Cardiac fibroblast (primary cell): ENCODE results near the gene LRP8.

Source experiments
- DNase-seq, 2 donors: peaks; one replicate each; pipeline versions ENCODE4 v3.0.0 to v3.0.0-alpha.2; 2010; ENCODE audit warnings: low read depth in 2 of 2
- H3K4me3 ChIP-seq, 2 donors: replicated peaks in 1 of 2; 1 replicate in 1 of 2; 2 replicates in 1 of 2; pipeline ENCODE4 v1.5.1; 2011; ENCODE audit warnings: low read depth in 2 of 2, low read length in 2 of 2, mild to moderate bottlenecking in 2 of 2, moderate library complexity in 1 of 2
- TF ChIP-seq, protein P1 (sequence below): IDR thresholded peaks from one replicate; pipeline ENCODE4 v1.5.1; 2011; ENCODE audit warnings: low read depth, mild to moderate bottlenecking, low read length, inconsistent platforms

LRP8 gene

DNA sequence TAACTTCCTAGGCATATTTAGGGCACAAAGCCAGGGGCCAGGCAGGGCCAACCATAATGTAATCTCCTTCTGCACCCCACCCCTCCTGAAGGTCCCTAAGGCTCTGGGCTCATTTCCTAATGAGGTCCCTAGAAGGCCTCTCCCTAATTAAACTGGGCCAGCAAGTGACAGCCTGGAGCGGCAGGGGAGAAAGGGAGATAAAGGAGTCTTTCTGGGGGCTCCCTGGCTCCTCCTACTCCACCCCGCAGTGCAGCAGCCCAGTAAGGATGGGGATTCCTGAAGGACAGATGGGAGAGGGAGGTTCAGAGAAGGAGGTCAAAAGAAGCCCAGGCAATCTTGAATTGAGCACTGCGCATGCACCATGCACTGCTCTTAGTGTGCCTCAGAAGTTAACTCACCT lies 12.8 kb downstream of the LRP8 start:
- no peak for DNase-seq
- TF ChIP-seq, protein P1, sequence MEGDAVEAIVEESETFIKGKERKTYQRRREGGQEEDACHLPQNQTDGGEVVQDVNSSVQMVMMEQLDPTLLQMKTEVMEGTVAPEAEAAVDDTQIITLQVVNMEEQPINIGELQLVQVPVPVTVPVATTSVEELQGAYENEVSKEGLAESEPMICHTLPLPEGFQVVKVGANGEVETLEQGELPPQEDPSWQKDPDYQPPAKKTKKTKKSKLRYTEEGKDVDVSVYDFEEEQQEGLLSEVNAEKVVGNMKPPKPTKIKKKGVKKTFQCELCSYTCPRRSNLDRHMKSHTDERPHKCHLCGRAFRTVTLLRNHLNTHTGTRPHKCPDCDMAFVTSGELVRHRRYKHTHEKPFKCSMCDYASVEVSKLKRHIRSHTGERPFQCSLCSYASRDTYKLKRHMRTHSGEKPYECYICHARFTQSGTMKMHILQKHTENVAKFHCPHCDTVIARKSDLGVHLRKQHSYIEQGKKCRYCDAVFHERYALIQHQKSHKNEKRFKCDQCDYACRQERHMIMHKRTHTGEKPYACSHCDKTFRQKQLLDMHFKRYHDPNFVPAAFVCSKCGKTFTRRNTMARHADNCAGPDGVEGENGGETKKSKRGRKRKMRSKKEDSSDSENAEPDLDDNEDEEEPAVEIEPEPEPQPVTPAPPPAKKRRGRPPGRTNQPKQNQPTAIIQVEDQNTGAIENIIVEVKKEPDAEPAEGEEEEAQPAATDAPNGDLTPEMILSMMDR, result no peak
- no peak overlapping the region for H3K4me3 ChIP-seq

DNA sequence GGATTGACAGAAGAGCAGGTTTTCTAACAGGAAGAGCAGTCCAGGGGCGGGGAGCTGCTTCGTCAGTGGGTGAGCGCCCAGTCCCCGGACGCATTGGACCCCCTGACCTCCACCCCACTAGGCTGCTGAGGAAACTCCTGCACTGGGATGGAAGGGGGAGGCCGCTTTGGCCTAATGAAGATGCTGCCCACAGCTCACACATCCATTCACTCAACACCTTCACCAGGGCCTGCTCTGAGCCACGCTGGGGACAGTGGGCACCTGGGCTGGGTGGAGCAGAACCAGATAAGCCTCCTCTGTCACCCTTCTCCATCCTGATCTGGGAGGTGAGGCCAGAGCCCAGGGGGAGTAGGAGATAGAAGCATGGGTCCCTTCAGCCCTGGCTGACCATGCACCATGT lies 13.3 kb downstream of the LRP8 start:
- H3K4me3 ChIP-seq, result no peak overlapping the region
- TF ChIP-seq, protein P1, result no peak
- no peak for DNase-seq

DNA sequence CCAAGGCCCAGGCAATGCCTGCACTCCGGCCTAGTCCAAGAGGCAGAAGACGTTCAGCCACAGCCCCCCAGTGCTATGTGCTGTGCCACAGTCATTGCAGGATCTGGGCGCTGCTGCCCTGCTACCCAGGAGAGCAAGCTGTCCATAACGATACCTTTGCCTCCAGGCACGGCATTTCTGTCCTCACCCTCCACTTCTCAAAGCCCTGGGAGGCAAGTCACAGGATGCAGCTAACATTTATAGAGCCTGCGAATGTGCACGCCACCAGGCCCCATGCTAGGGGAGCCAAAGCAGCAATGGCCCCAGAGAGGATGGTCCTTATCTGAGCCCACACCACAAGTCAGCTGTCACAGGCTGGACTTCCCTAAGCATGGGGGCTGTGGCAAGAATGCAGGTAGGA lies 13.8 kb downstream of the LRP8 start:
- H3K4me3 ChIP-seq, result no peak overlapping the region
- TF ChIP-seq, protein P1, result no peak
- no peak for DNase-seq

DNA sequence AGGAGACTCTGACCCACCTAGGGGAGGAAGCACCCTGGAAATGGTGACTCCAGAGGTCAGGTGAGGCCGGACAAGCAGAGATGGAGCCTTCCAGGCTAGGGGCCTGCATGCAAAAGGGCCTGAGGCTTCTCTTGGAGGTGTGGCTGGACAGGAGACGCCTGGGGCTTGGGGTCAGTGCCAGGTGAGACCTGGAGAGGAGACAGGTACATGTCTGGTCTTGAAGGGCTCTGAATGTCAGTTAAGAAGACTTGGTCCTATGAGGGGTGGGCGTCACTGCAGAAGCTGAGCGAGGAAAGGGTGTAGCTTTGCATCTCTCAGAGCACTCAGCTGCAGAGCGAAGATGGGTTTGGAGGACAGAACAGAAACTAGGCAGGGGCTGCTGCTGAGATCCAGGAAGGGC lies 14.3 kb downstream of the LRP8 start:
- DNase-seq, result no peak
- TF ChIP-seq, protein P1, result no peak
- no peak overlapping the region for H3K4me3 ChIP-seq

DNA sequence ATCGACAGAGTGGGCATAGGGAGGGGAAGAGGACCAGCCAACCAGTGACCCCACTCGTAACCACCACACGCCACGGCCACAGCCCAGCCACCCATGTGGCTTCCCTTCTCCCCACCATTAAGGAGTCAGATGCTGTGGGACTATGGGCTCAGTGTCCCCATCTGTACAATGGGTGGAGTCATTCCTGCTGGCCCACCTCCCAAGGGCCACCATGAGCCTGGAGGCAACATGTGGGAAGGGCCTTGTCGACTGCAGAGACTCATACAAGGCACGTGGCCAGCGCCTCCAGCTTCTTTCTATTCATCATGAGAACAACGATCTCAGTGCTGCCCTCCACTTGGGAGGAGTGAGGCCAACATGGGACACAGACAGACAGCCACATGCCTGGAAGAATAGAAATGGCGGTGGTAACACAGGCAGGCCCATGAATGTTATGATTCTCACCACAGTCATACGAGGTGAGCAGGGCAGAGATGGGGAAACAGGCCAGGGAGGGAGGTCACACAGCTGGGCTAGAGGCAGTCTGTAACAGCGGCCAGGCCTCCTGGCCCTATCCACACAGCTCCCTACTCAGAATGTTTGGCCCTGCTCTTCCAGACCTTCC lies 16.1 kb downstream of the LRP8 start:
- no peak for DNase-seq
- TF ChIP-seq, protein P1, result no peak
- H3K4me3 ChIP-seq, result no peak overlapping the region

DNA sequence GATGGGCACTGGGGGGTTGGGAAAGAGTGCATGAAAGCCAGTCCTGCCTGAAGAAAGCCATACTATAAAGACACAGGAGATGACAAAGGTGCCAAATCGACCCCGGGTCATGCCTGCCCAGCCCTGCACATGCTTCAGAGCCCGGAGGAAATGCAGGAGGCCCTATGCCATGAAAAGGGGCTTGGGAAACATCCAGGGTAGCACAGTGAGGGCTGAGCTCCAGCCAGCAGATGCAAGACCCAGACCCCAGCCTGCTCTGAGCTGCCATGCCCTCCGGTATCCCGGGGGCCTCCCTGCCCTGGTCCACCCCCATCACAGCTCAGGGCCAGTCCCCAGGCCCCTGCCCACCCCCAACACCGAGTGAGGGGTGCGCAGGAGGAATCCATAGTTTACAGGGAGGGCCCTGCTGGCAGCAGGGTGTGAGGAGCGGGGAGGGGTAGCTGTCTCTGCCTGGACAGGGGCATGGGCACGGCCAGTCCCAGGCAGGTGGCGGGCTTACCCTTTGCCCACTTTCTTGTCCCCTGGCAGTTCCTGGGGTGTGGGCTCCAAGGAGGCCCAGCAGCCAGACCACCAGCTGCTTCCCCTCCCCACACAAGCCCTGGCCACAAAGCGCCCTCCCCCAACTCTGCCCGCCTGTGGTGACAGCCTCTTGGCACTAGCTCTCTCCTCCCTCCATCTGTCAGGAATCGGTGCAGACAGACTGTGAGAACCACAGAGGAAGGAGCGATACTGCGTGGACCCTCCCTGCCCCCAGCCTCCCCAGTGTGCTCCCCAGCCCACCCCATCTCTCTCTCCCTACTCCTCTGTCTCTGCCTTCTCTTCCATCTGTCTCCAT lies 16.8 kb downstream of the LRP8 start:
- DNase-seq, result no peak
- TF ChIP-seq, protein P1, result no peak
- H3K4me3 ChIP-seq, result no peak overlapping the region
